ENCODE data around the gene PKD2. TPM values are rescaled to one million over a fixed set of nuclear protein-coding genes. Genes with fewer than 3 reads are reported as not detected.

Gene PKD2
- total and polyA plus RNA-seq, 2 donors (not counting 1 experiment from before 2014, with no cell fraction given), result 1.8 to 5.8 TPM

DNA sequence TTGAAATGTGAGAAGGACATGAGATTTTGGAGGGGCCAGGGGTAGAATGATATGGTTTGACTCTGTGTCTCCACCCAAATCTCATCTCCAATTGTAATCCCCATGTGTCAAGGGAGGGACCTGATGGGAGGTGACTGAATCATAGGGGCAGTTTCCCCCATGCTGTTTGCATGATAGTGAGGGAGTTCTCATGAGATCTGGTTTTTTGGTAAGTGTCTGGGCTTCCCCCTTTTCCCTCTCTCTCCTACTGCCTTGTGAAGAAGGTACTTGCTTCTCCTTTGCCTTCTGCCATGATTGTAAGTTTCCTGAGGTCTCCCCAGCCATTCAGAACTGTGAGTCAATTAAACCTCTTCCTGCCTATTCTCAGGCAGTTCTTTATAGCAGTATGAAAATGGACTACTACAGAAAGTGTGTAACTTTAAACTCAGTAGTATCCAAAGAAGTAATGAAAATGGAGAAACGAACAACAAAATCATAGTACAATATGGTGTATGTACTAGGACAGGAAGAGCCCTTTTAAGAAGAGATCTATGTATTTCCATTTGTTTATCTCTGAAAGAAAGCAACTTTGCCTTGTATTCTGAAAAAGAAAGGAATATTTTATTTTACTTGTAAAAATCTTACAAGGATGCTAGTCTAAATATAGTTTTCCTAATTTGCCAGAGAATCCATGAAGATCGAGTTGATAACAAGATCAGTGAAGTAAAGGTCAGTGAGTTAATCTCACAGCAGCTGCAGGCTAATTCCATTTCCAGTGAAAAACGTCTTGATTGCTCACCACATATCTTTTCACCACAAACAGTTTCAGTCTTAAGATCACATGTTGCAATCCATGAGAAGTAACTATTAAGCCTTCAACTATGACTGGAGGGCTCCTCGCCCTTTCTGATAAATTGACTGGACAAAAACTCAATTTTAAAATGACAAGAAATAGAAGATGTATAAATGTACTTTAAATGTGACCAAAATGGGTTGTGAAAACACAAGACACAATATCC, 20.5 kb downstream of the PKD2 start:
- Mint-ChIP-seq H3K9me3 (ENCODE audit: insufficient read depth) (peaks cover 6% of the 10 kb centered on the region), H3K4me3 (no peak overlapping the region), H3K27me3 (no peaks in the 10 kb centered on the region), H3K27ac (no peak overlapping the region), H3K4me1 (no peaks in the 10 kb centered on the region)
- WGBS (ENCODE audit: insufficient coverage), result 14% methylated on average over 1 of the region's 4 CpGs
- Histone ChIP-seq H3K4me1 (ENCODE audit: control insufficient read depth in 2 of 2, insufficient read depth in 2 of 2, low read length in 2 of 2) (no peaks in the 10 kb centered on the region), H3K27ac (ENCODE audit: low read length in 2 of 2) (no peak overlapping the region), H4K20me1 (ENCODE audit: control insufficient read depth, insufficient read depth, low read length, poor library complexity, severe bottlenecking) (no peaks in the 10 kb centered on the region), H3K9ac (ENCODE audit: low read length) (no peak overlapping the region), H3K36me3 (replicated peaks in 1 of 2; ENCODE audit: control extremely low read depth in 1 of 2, control insufficient read depth in 1 of 2, extremely low read depth in 1 of 2, insufficient read depth in 2 of 2, low read length in 1 of 2) (peaks cover 0 to 1% of the 10 kb centered on the region in 2 experiments), H3K27me3 (replicated peaks in 1 of 4; ENCODE audit: control extremely low read depth in 1 of 4, control insufficient read depth in 3 of 4, insufficient read depth in 4 of 4, low read length in 3 of 4) (no peaks in the 10 kb centered on the region), H3K4me3 (ENCODE audit: control extremely low read depth in 1 of 5, extremely low read depth in 1 of 5, insufficient read depth in 1 of 5, low read depth in 2 of 5, low read length in 4 of 5) (no peak overlapping the region), H3K4me2 (replicated peaks; ENCODE audit: low read depth, low read length, poor library complexity, severe bottlenecking) (no peak overlapping the region), H3K79me2 (ENCODE audit: control insufficient read depth, insufficient read depth, low read length) (no peaks in the 10 kb centered on the region), H3K9me3 (ENCODE audit: control extremely low read depth in 1 of 3, control insufficient read depth in 2 of 3, insufficient read depth in 1 of 3, low read length in 2 of 3) (peaks cover 2 to 18% (median 6%) of the 10 kb centered on the region in 3 donors), H2AFZ (ENCODE audit: insufficient read depth, low read depth, low read length, poor library complexity, severe bottlenecking) (no peak overlapping the region)
- POLR2A ChIA-PET, result no interaction called here
- intact Hi-C loops (cut with micrococcal nuclease), result no loop called here
- DNase-seq, result no peak
- ATAC-seq (ENCODE audit: low read depth), result no peak
- CTCF ChIA-PET, result interaction anchor here (1.2 kb wide), 1 partner anchor 184 kb away, joined by 3 read pairs; no protein-coding TSS in a partner anchor
- TF ChIP-seq, protein P1, sequence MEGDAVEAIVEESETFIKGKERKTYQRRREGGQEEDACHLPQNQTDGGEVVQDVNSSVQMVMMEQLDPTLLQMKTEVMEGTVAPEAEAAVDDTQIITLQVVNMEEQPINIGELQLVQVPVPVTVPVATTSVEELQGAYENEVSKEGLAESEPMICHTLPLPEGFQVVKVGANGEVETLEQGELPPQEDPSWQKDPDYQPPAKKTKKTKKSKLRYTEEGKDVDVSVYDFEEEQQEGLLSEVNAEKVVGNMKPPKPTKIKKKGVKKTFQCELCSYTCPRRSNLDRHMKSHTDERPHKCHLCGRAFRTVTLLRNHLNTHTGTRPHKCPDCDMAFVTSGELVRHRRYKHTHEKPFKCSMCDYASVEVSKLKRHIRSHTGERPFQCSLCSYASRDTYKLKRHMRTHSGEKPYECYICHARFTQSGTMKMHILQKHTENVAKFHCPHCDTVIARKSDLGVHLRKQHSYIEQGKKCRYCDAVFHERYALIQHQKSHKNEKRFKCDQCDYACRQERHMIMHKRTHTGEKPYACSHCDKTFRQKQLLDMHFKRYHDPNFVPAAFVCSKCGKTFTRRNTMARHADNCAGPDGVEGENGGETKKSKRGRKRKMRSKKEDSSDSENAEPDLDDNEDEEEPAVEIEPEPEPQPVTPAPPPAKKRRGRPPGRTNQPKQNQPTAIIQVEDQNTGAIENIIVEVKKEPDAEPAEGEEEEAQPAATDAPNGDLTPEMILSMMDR (IDR thresholded peaks at IDR 0.05), result no peak
- no peak for TF ChIP-seq EZH2 (IDR thresholded peaks at IDR 0.05; ENCODE audit: borderline replicate concordance, insufficient read depth, low read depth, low read length, poor library complexity, severe bottlenecking)

DNA sequence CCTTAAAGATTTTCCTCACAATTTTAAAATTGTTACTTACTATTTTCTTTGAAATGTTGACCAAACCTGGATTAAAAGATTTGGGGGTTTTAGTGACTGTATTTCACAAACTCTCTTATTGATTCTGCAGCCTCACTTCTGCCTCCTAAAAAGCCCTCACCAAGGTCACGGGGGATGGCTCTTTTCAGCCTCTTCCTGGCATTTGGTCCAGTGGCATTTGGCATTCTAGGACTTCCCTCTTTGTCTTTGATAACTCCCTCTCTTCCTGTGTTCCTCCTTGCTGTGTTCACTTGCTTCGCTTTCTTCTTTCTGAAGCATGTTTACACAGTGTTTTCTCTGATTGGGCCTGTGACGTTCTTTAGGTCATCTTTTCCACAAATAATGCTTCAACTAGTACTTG, 21.5 kb downstream of the PKD2 start:
- CTCF ChIA-PET, result interaction anchor here (1.2 kb wide), 1 partner anchor 183 kb away, joined by 3 read pairs; no protein-coding TSS in a partner anchor
- no peaks in the 10 kb centered on the region for H3K79me2 ChIP-seq (ENCODE audit: control insufficient read depth, insufficient read depth, low read length)
- Mint-ChIP-seq H3K27me3 (no peaks in the 10 kb centered on the region), H3K4me3 (no peak overlapping the region), H3K9me3 (ENCODE audit: insufficient read depth) (peaks cover 6% of the 10 kb centered on the region), H3K27ac (no peak overlapping the region), H3K4me1 (no peaks in the 10 kb centered on the region)
- H4K20me1 ChIP-seq (ENCODE audit: control insufficient read depth, insufficient read depth, low read length, poor library complexity, severe bottlenecking), result no peaks in the 10 kb centered on the region
- WGBS (ENCODE audit: insufficient coverage), result 91% methylated on average over 3 of the region's 3 CpGs
- intact Hi-C loops (cut with micrococcal nuclease), result no loop called here
- H3K36me3 ChIP-seq (replicated peaks in 1 of 2; ENCODE audit: control extremely low read depth in 1 of 2, control insufficient read depth in 1 of 2, extremely low read depth in 1 of 2, insufficient read depth in 2 of 2, low read length in 1 of 2), result no peaks in the 10 kb centered on the region
- POLR2A ChIA-PET, result no interaction called here
- TF ChIP-seq, protein P1 (IDR thresholded peaks at IDR 0.05), result no peak
- TF ChIP-seq EZH2 (IDR thresholded peaks at IDR 0.05; ENCODE audit: borderline replicate concordance, insufficient read depth, low read depth, low read length, poor library complexity, severe bottlenecking), result no peak
- no peaks in the 10 kb centered on the region for H3K4me1 ChIP-seq (ENCODE audit: control insufficient read depth in 2 of 2, insufficient read depth in 2 of 2, low read length in 2 of 2)
- H3K9me3 ChIP-seq (ENCODE audit: control extremely low read depth in 1 of 3, control insufficient read depth in 2 of 3, insufficient read depth in 1 of 3, low read length in 2 of 3), result peaks cover 2 to 18% (median 6%) of the 10 kb centered on the region in 3 donors
- DNase-seq, result no peak
- no peak for ATAC-seq (ENCODE audit: low read depth)
- H3K27ac ChIP-seq (ENCODE audit: low read length in 2 of 2), result no peak overlapping the region
- no peak overlapping the region for H2AFZ ChIP-seq (ENCODE audit: insufficient read depth, low read depth, low read length, poor library complexity, severe bottlenecking)
- H3K27me3 ChIP-seq (replicated peaks in 1 of 4; ENCODE audit: control extremely low read depth in 1 of 4, control insufficient read depth in 3 of 4, insufficient read depth in 4 of 4, low read length in 3 of 4), result no peaks in the 10 kb centered on the region
- no peak overlapping the region for H3K9ac ChIP-seq (ENCODE audit: low read length)
- H3K4me2 ChIP-seq (replicated peaks; ENCODE audit: low read depth, low read length, poor library complexity, severe bottlenecking), result no peak overlapping the region
- H3K4me3 ChIP-seq (ENCODE audit: control extremely low read depth in 1 of 5, extremely low read depth in 1 of 5, insufficient read depth in 1 of 5, low read depth in 2 of 5, low read length in 4 of 5), result no peak overlapping the region
